T-cell (primary cell): ENCODE data around the gene MGAT4B. TPM values are rescaled to one million over a fixed set of nuclear protein-coding genes. Genes with fewer than 3 reads are reported as not detected.

Source experiments
- ATAC-seq, 4 experiments: fragments of 200-7000 bp in 3 of 4; fragments of 150-1000 bp in 1 of 4; cut with Tn5 transposase; replicated peaks in 1 of 4; 1 replicate in 3 of 4; 2 replicates in 1 of 4; pipeline ENCODE4 v1.10.0; 2021; ENCODE audit warnings: moderate library complexity in 3 of 4, mild to moderate bottlenecking in 2 of 4, moderate number of reproducible peaks in 1 of 4
- CTCF ChIA-PET, 2 donors: fragments of 300-600 bp; sonication (Branson Sonifier 250); formaldehyde crosslinking; loops; one replicate each; lab custom pipeline; 2022; ENCODE audit warnings: antibody characterized with exemption in 2 of 2; lab: Charles Lee
- POLR2A ChIA-PET, 2 donors: fragments of 300-600 bp; sonication (Branson Sonifier 250); formaldehyde crosslinking; loops; one replicate each; lab custom pipeline; 2022; ENCODE audit warnings: antibody characterized with exemption in 2 of 2; lab: Charles Lee
- DNase-seq, 35 experiments: peaks; one replicate each; pipeline versions ENCODE4 v3.0.0 to v3.0.0-alpha.2; 2013 to 2023
- H3K27ac ChIP-seq: one replicate; pipeline ENCODE4 v1.5.1; 2013; ENCODE audit warnings: low read length
- H3K27me3 ChIP-seq, 2 experiments: replicated peaks in 1 of 2; 1 replicate in 1 of 2; 2 replicates in 1 of 2; pipeline versions ENCODE4 v1.6.1 to v1.7.0; 2013; ENCODE audit warnings: low read length in 1 of 2, mixed read lengths in 1 of 2; ENCODE audit not compliant: control insufficient read depth in 2 of 2, insufficient read depth in 2 of 2; ENCODE audit errors: extremely low read depth in 1 of 2
- H3K36me3 ChIP-seq, 2 donors: 1 replicate in 1 of 2; 2 replicates in 1 of 2; pipeline versions ENCODE4 v1.6.1 to v1.7.0; 2013; ENCODE audit warnings: low read length in 1 of 2; ENCODE audit not compliant: control insufficient read depth in 2 of 2, insufficient read depth in 1 of 2; ENCODE audit errors: extremely low read depth in 1 of 2
- H3K4me1 ChIP-seq, 2 experiments: 1 replicate in 1 of 2; 2 replicates in 1 of 2; pipeline versions ENCODE4 v1.6.1 to v1.7.0; 2013; ENCODE audit warnings: low read length in 2 of 2, mixed read lengths in 1 of 2; ENCODE audit not compliant: insufficient read depth in 2 of 2, control insufficient read depth in 1 of 2; ENCODE audit errors: extremely low read depth in 1 of 2
- H3K4me3 ChIP-seq, 2 donors: 1 replicate in 1 of 2; 2 replicates in 1 of 2; pipeline versions ENCODE4 v1.5.1 to v1.7.0; 2013; ENCODE audit warnings: mild to moderate bottlenecking in 2 of 2, low read length in 1 of 2, moderate library complexity in 1 of 2; ENCODE audit not compliant: control insufficient read depth in 1 of 2; ENCODE audit errors: extremely low read depth in 1 of 2
- H3K9me3 ChIP-seq: 2 replicates; pipeline ENCODE4 v1.7.0; 2013
- H3K27ac Mint-ChIP-seq, 2 donors: one replicate each; pipeline ENCODE4 v1.8.0; 2020 to 2021; ENCODE audit warnings: mild to moderate bottlenecking in 2 of 2, mixed read lengths in 2 of 2
- H3K27me3 Mint-ChIP-seq, 2 donors: one replicate each; pipeline ENCODE4 v1.8.0; 2021 to 2022; ENCODE audit warnings: mixed read lengths in 2 of 2
- H3K36me3 Mint-ChIP-seq: one replicate; pipeline ENCODE4 v1.8.0; 2021; ENCODE audit warnings: mixed read lengths
- H3K4me1 Mint-ChIP-seq, 3 donors: one replicate each; pipeline ENCODE4 v1.8.0; 2020 to 2022; ENCODE audit warnings: mixed read lengths in 3 of 3, mild to moderate bottlenecking in 1 of 3
- H3K4me3 Mint-ChIP-seq, 3 donors: one replicate each; pipeline ENCODE4 v1.8.0; 2020 to 2022; ENCODE audit warnings: mild to moderate bottlenecking in 3 of 3, mixed read lengths in 3 of 3, moderate library complexity in 3 of 3
- H3K9me3 Mint-ChIP-seq, 3 donors: one replicate each; pipeline ENCODE4 v1.8.0; 2020 to 2022; ENCODE audit warnings: mixed read lengths in 3 of 3
- WGBS: methylation state at CpG from one replicate; pipeline ENCODE4 v1.1.5; 2013; ENCODE audit warnings: missing lambda C conversion rate; ENCODE audit not compliant: insufficient coverage; 5-methylcytosine and 5-hydroxymethylcytosine counted together
- total RNA-seq, 35 experiments: library from RNA in 6 of 35; stranded (reverse) in 6 of 35; fragments of 120-200 nt in 1 of 35; gene quantifications; one replicate each; pipeline versions ENCODE4 v1.2.1 to v1.2.4 and lab custom pipeline; 2013 to 2026

Gene MGAT4B
- total RNA-seq, 5 donors from 2014 or later (not counting 1 experiment from before 2014, with no cell fraction given), result 119 to 159 (median 132) TPM

GRCh38 chr5:179815491-179816249, 9.0 kb upstream of the MGAT4B start:
- Mint-ChIP-seq H3K27me3 (no peaks in the 10 kb centered on the region), H3K9me3 (no peaks in the 10 kb centered on the region), H3K27ac (peak overlapping the region in 1 of 2 donors; percentile 25), H3K36me3 (peaks cover 9% of the 10 kb centered on the region), H3K4me1 (peaks cover 20 to 29% (median 24%) of the 10 kb centered on the region in 3 donors), H3K4me3 (peak overlapping the region in 1 of 3 donors; percentile 56)
- H3K27me3 ChIP-seq, result peaks cover 0 to 21% of the 10 kb centered on the region in 2 experiments
- 93% methylated on average over 18 of the region's 21 CpGs for WGBS
- ATAC-seq, result no peak
- H3K36me3 ChIP-seq, result peaks cover 0 to 10% of the 10 kb centered on the region in 2 donors
- no peak for DNase-seq
- H3K9me3 ChIP-seq, result no peaks in the 10 kb centered on the region
- no peak overlapping the region for H3K27ac ChIP-seq
- ChIA-PET CTCF (no interaction called here), POLR2A (no interaction called here)
- H3K4me1 ChIP-seq, result peaks cover 3 to 40% of the 10 kb centered on the region in 2 experiments
- H3K4me3 ChIP-seq, result no peak overlapping the region

GRCh38 chr5:179814090-179814489, 7.4 kb upstream of the MGAT4B start:
- no peaks in the 10 kb centered on the region for H3K9me3 ChIP-seq
- no peak for DNase-seq
- Mint-ChIP-seq H3K4me3 (no peak overlapping the region), H3K27ac (no peak overlapping the region), H3K9me3 (no peaks in the 10 kb centered on the region), H3K27me3 (no peaks in the 10 kb centered on the region), H3K36me3 (peaks cover 9% of the 10 kb centered on the region), H3K4me1 (peaks cover 10 to 20% (median 17%) of the 10 kb centered on the region in 3 donors)
- H3K4me1 ChIP-seq, result peaks cover 0 to 25% of the 10 kb centered on the region in 2 experiments
- no peak overlapping the region for H3K27ac ChIP-seq
- ATAC-seq, result no peak
- CTCF ChIA-PET, result interaction anchor here in 1 of 2 donors (0.5 to 1.3 kb wide), 2 partner anchors 18 to 51 kb away, joined by 3 read pairs; no protein-coding TSS in a partner anchor
- peaks cover 0 to 21% of the 10 kb centered on the region in 2 experiments for H3K27me3 ChIP-seq
- POLR2A ChIA-PET, result no interaction called here
- H3K36me3 ChIP-seq, result peaks cover 0 to 10% of the 10 kb centered on the region in 2 donors
- H3K4me3 ChIP-seq, result no peak overlapping the region
- no CpG with 5 or more reads among the region's 3 CpGs for WGBS

GRCh38 chr5:179812997-179813607, 6.4 kb upstream of the MGAT4B start:
- H3K4me1 ChIP-seq, result peaks cover 0 to 17% of the 10 kb centered on the region in 2 experiments
- no peak overlapping the region for H3K4me3 Mint-ChIP-seq
- H3K36me3 Mint-ChIP-seq, result peaks cover 9% of the 10 kb centered on the region
- no peak overlapping the region for H3K27ac Mint-ChIP-seq
- no peak overlapping the region for H3K27ac ChIP-seq
- H3K4me3 ChIP-seq, result no peak overlapping the region
- DNase-seq (no peak), ATAC-seq (no peak)
- peaks cover 0 to 19% of the 10 kb centered on the region in 2 experiments for H3K27me3 ChIP-seq
- no peaks in the 10 kb centered on the region for H3K27me3 Mint-ChIP-seq
- no peaks in the 10 kb centered on the region for H3K9me3 ChIP-seq
- peaks cover 2 to 15% (median 11%) of the 10 kb centered on the region in 3 donors for H3K4me1 Mint-ChIP-seq
- H3K36me3 ChIP-seq, result peaks cover 0 to 10% of the 10 kb centered on the region in 2 donors
- no peaks in the 10 kb centered on the region for H3K9me3 Mint-ChIP-seq
- WGBS, result 95% methylated on average over 3 of the region's 5 CpGs
- ChIA-PET POLR2A (interaction anchor here in 1 of 2 donors (0.7 kb wide), 1 partner anchor 9 kb away, joined by 4 read pairs; no protein-coding TSS in a partner anchor), CTCF (interaction anchor here in 1 of 2 donors (1.3 kb wide), 1 partner anchor 50 kb away, joined by 3 read pairs; no protein-coding TSS in a partner anchor)

GRCh38 chr5:179812135-179812825, 5.6 kb upstream of the MGAT4B start:
- ChIA-PET CTCF (no interaction called here), POLR2A (interaction anchor here in 1 of 2 donors (0.7 kb wide), 1 partner anchor 8 kb away, joined by 4 read pairs; no protein-coding TSS in a partner anchor)
- ATAC-seq, result no peak
- H3K27me3 ChIP-seq, result peaks cover 0 to 11% of the 10 kb centered on the region in 2 experiments
- peaks cover 0 to 19% of the 10 kb centered on the region in 2 experiments for H3K4me1 ChIP-seq
- no peaks in the 10 kb centered on the region for H3K9me3 Mint-ChIP-seq
- DNase-seq, result no peak
- peaks cover 0 to 10% (median 6%) of the 10 kb centered on the region in 3 donors for H3K4me1 Mint-ChIP-seq
- no peaks in the 10 kb centered on the region for H3K27me3 Mint-ChIP-seq
- no peak overlapping the region for H3K27ac Mint-ChIP-seq
- H3K36me3 ChIP-seq, result peaks cover 0 to 10% of the 10 kb centered on the region in 2 donors
- H3K36me3 Mint-ChIP-seq, result peaks cover 9% of the 10 kb centered on the region
- WGBS, result 98% methylated on average over 27 of the region's 27 CpGs
- H3K9me3 ChIP-seq, result no peaks in the 10 kb centered on the region
- H3K4me3 Mint-ChIP-seq, result no peak overlapping the region
- H3K27ac ChIP-seq, result no peak overlapping the region
- H3K4me3 ChIP-seq, result no peak overlapping the region

- peak overlapping the region; percentile 58 to 61 for H3K4me3 ChIP-seq
- DNase-seq (peak in 8 of 35 experiments; percentile 24 to 51 (median 36)), ATAC-seq (peak in 3 of 4 experiments; percentile 14 to 34 (median 28))
- peak overlapping the region; percentile 76 to 87 (median 84) for H3K4me3 Mint-ChIP-seq
- no peaks in the 10 kb centered on the region for H3K36me3 ChIP-seq
- peaks cover 18 to 53% of the 10 kb centered on the region in 2 experiments for H3K4me1 ChIP-seq
- POLR2A ChIA-PET, result interaction anchor here in 1 of 2 donors (0.6 kb wide), 1 partner anchor 31 kb away, joined by 5 read pairs; no protein-coding TSS in a partner anchor
- no peaks in the 10 kb centered on the region for H3K27me3 Mint-ChIP-seq
- no peaks in the 10 kb centered on the region for H3K27me3 ChIP-seq
- H3K27ac Mint-ChIP-seq, result peak overlapping the region; percentile 76 to 87
- peaks cover 3% of the 10 kb centered on the region for H3K36me3 Mint-ChIP-seq
- 16% methylated on average over 63 of the region's 65 CpGs for WGBS
- CTCF ChIA-PET, result no interaction called here
- H3K9me3 Mint-ChIP-seq, result no peaks in the 10 kb centered on the region
- peaks cover 28 to 37% (median 36%) of the 10 kb centered on the region in 3 donors for H3K4me1 Mint-ChIP-seq
- no peaks in the 10 kb centered on the region for H3K9me3 ChIP-seq
- H3K27ac ChIP-seq, result peak overlapping the region; percentile 47
Observed at GRCh38 chr5:179805529-179806249, 977 bp downstream of the MGAT4B start.
